ENCODE results near the gene GUCY1A1.

DNA sequence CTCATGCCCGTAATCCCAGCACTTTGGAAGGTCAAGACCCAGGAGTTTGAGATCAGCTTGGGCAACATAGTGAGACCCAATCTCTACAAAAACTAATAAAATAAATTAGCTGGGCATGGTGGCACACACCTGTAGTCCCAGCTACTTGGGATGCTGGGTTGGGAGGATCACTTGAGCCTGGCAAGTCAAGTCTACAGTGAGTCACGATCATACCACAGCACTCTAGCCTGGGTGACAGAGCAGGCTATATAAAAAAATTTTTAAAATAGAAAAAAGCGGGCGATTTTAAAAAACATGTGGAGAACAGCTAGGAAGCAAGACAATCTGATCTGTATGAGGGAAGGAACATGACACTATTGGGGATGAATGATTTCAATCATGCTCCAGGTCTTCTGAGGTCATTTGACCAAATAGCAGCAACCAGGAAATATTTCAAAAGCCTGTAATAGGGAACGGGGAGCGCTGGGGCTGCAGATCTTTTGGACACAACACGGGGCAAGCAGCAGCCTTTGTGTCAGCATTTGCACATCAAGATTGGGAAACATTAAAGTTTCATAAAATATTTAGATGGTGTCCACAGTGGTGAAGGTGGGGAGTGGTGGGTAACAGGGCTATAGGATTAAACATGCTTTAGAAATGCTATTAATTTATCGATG, 48.3 kb upstream of the GUCY1A1 start:
- TF ChIP-seq POLR2AphosphoS5 (IDR thresholded peaks at IDR 0.05; ENCODE audit: low read depth, low read length) (no peak), POLR2A (IDR thresholded peaks at IDR 0.05; ENCODE audit: low read depth, low read length) (no peak)

All from GM12892 (cell line).